SU-DHL-6 (cell line): ENCODE results near the gene PNPLA3.
A peak's percentile ranks its signal among the peaks of the same experiment; 100 is the strongest.

ENCODE experiments used
- EZH2phosphoT487 ChIP-seq: fragments of 200-600 bp; sonication (generic), shearing (Covaris generic); conservative IDR thresholded peaks from 2 replicates; pipeline ENCODE4 v1.6.1; 2018; ENCODE audit warnings: mild to moderate bottlenecking, antibody characterized with exemption, low read length, moderate library complexity, mixed read lengths
- TF ChIP-seq, protein P1 (sequence below): fragments of 200-600 bp; sonication (generic); IDR thresholded peaks from one replicate; pipeline ENCODE4 v1.5.1; 2017; ENCODE audit warnings: antibody characterized with exemption, mild to moderate bottlenecking, low read length, moderate library complexity; ENCODE audit not compliant: insufficient read depth, poor library complexity, severe bottlenecking

DNA sequence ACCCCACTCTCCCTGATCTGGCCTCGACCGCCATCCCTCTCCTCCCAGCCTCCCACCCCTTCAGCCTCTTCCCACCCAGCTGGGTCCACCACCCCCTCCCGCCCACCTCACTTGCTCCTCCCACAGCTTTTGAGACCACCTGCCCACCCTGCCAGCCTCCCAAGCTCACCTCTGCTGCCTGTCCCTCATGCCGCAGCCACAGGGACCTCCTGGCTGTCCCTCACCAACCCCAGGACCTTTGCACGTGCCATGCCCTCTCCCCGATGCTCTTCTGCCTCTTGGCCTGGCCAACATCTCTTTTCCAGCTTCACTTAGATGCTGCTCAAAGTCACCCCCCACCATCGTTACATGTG is 38.3 kb upstream of the PNPLA3 start:
- TF ChIP-seq, protein P1, sequence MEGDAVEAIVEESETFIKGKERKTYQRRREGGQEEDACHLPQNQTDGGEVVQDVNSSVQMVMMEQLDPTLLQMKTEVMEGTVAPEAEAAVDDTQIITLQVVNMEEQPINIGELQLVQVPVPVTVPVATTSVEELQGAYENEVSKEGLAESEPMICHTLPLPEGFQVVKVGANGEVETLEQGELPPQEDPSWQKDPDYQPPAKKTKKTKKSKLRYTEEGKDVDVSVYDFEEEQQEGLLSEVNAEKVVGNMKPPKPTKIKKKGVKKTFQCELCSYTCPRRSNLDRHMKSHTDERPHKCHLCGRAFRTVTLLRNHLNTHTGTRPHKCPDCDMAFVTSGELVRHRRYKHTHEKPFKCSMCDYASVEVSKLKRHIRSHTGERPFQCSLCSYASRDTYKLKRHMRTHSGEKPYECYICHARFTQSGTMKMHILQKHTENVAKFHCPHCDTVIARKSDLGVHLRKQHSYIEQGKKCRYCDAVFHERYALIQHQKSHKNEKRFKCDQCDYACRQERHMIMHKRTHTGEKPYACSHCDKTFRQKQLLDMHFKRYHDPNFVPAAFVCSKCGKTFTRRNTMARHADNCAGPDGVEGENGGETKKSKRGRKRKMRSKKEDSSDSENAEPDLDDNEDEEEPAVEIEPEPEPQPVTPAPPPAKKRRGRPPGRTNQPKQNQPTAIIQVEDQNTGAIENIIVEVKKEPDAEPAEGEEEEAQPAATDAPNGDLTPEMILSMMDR = peak; percentile 7
- no peak for TF ChIP-seq EZH2phosphoT487
